ENCODE results near the gene DNAH7. TPM values are rescaled to one million over a fixed set of nuclear protein-coding genes. Genes with fewer than 3 reads are reported as not detected.
A peak's percentile ranks its signal among the peaks of the same experiment; 100 is the strongest.

DNAH7 gene
- total and polyA plus RNA-seq, 2 of the 4 experiments (the other 2 are of a cell fraction), result 0.22 to 0.36 TPM

DNA sequence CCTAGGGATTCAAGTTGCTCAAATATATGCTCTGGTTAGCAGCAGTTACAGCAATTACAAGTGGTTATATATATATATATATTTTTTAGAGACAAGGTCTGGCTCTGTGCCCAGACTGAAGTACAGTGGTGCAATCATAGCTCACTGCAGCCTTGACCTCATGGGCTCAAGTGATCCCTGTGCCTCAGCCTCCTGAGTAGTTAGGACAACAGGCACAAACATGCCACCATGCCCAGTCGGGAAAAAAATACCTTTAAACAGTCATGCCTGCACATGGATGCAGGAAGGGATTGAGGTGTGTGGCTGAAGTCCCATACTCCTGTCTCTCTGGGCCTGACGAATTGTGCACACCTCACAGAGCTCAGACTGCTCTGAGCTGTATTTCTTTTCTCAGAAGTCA is 19.6 kb upstream of the DNAH7 start:
- in situ Hi-C loops (cut with MboI; ENCODE audit: low sequenced_read_pairs) (loop anchor here (25.0 kb wide), 1 partner anchor 349 kb away; no protein-coding TSS in a partner anchor), intact Hi-C loops (cut with micrococcal nuclease) (no loop called here), dilution Hi-C loops (cut with HindIII; ENCODE audit: low sequenced_read_pairs, unreplicated experiment) (no loop called here)
- Histone ChIP-seq H3K9me3 (ENCODE audit: control insufficient read depth, insufficient read depth, low read length) (peaks cover 3% of the 10 kb centered on the region), H3K18ac (ENCODE audit: low read depth, low read length) (no peak overlapping the region), H2BK15ac (ENCODE audit: low read depth, low read length) (no peak overlapping the region), H3K4me1 (ENCODE audit: control insufficient read depth, insufficient read depth, low read length) (no peaks in the 10 kb centered on the region), H3K4me2 (ENCODE audit: low read depth, low read length) (no peak overlapping the region), H3K4ac (ENCODE audit: low read depth, low read length) (no peak overlapping the region), H2BK5ac (ENCODE audit: low read depth, low read length, poor library complexity, severe bottlenecking) (no peak overlapping the region), H3K23ac (ENCODE audit: low read depth, low read length) (no peak overlapping the region), H3K4me3 (ENCODE audit: insufficient read depth, low read depth, low read length) (no peak overlapping the region), H3K36me3 (ENCODE audit: control insufficient read depth, insufficient read depth, low read length) (no peaks in the 10 kb centered on the region), H3K79me1 (ENCODE audit: low read depth in 1 of 2, low read length in 2 of 2) (no peaks in the 10 kb centered on the region), H2BK20ac (ENCODE audit: low read depth, low read length) (no peak overlapping the region), H2BK120ac (ENCODE audit: low read depth, low read length) (no peak overlapping the region), H3K56ac (ENCODE audit: extremely low read depth, insufficient read depth, low read length) (no peak overlapping the region), H3K27ac (ENCODE audit: insufficient read depth, low read length) (no peak overlapping the region), H3K14ac (replicated peaks; ENCODE audit: low read depth, low read length) (no peak overlapping the region), H3K9ac (ENCODE audit: low read depth, low read length) (no peak overlapping the region), H3K9me1 (ENCODE audit: insufficient read depth, low read length) (no peaks in the 10 kb centered on the region), H4K20me1 (ENCODE audit: insufficient read depth, low read length) (no peaks in the 10 kb centered on the region), H2AK9ac (replicated peaks; ENCODE audit: low read depth, low read length, poor library complexity) (no peak overlapping the region), H4K8ac (ENCODE audit: low read depth in 2 of 2, low read length in 2 of 2) (no peak overlapping the region), H2AK5ac (ENCODE audit: low read depth, low read length) (no peak overlapping the region), H3K27me3 (ENCODE audit: control insufficient read depth, insufficient read depth, low read length) (no peaks in the 10 kb centered on the region), H4K91ac (ENCODE audit: insufficient read depth, low read depth, low read length) (no peak overlapping the region), H2AFZ (replicated peaks; ENCODE audit: low read length, poor library complexity) (no peak overlapping the region), H4K5ac (ENCODE audit: low read depth, low read length) (no peak overlapping the region)
- ChIA-PET CTCF (interaction anchor here (0.6 kb wide), 1 partner anchor 26 kb away, joined by 3 read pairs; no protein-coding TSS in a partner anchor), POLR2A (ENCODE audit: unreplicated experiment) (interaction anchor here (0.6 kb wide), 1 partner anchor 147 kb away, joined by 4 read pairs; no protein-coding TSS in a partner anchor)
- ATAC-seq (ENCODE audit: low read depth) (peak; percentile 57), DNase-seq (peak; percentile 45)
- no TSS peak for BruUV-seq (replicated peaks)
- TF ChIP-seq RAD21 (IDR thresholded peaks at IDR 0.05; ENCODE audit: low read length) (no peak), FOS (IDR thresholded peaks at IDR 0.05; ENCODE audit: low read depth, low read length) (no peak), RCOR1 (IDR thresholded peaks at IDR 0.05; ENCODE audit: insufficient replicate concordance, low read length) (no peak), MAFK (IDR thresholded peaks at IDR 0.05; ENCODE audit: low read depth, low read length) (no peak)
- TF ChIP-seq, protein P1, sequence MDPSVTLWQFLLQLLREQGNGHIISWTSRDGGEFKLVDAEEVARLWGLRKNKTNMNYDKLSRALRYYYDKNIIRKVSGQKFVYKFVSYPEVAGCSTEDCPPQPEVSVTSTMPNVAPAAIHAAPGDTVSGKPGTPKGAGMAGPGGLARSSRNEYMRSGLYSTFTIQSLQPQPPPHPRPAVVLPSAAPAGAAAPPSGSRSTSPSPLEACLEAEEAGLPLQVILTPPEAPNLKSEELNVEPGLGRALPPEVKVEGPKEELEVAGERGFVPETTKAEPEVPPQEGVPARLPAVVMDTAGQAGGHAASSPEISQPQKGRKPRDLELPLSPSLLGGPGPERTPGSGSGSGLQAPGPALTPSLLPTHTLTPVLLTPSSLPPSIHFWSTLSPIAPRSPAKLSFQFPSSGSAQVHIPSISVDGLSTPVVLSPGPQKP (IDR thresholded peaks at IDR 0.05; ENCODE audit: borderline replicate concordance, low read depth, low read length), result no peak
- no CpG with 5 or more reads among the region's 2 CpGs for WGBS, 2 experiments (ENCODE audit: extremely low coverage in 2 of 2, insufficient read length in 1 of 2)

All from IMR-90 (cell line).